ENCODE measurements around the gene OTOR.

The OTOR gene, protein sequence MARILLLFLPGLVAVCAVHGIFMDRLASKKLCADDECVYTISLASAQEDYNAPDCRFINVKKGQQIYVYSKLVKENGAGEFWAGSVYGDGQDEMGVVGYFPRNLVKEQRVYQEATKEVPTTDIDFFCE

GRCh38 chr20:16748308-16748900, at the start of gene OTOR:
Gene OTOR, plus strand, starts transcription at chr20:16748358. Its CDS starts 44 bp downstream, at chr20:16748402.
- DNase-seq, result no peak

DNA sequence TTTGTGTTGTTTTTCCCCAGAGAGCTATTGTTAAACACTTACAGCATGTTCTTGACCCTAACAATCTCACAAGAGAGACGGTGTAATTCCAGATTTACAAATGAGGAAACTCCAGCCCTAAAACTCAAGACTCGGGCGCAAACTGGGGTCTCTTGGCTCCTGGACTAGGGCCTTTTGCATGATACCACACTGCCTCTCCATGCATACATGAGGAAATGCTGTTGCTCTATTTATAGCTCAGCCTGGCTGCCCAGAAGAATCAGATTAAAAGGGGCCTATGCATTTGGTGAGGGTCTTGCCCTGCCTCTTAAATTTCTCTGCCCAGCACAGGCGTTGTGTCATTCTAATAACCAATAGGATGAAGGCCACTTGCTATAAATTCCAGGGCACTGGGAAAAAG, 48.9 kb upstream of the OTOR start:
- DNase-seq, result peak; percentile 5 to 26

GRCh38 chr20:16701296-16701695, 46.9 kb upstream of the OTOR start:
- DNase-seq, result peak; percentile 5 to 36

DNA sequence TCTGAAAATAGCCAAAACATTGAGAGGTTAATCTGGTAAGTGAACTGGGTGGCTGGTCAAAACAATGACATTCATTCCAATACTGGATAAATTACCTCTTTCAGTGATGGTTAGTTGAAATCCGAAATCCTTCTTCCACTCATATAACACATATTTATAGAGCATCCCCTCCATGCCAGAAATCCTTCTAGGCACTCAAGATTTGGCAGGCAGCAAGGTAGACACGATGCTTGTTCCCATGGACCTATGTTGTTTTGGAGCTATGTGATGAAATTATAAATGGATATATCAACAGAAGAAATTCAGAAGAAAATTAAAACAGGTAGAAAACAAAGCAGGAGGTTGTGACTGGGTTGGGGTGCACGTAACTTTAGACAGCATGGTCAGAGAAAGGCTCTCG, 44.6 kb upstream of the OTOR start:
- DNase-seq, result no peak

DNA sequence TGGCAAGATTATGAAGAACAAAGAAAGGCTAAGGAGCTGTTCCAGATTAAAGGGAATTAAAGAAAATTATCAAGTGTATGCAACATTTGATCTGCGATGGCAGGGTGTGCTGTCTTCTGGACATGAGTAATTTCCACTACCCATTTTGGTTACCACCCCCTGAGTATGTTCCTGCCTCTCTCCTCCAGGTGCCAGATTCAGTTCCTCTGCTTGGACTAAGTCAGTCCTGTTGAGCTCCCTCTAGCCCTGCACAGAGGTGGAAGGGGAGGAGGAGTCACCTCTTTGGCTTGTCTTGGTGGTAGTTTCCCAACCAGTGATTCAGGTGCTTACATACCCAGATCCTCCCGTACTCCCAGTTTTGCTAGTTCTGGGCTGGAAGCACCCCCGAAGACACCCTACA, 40.5 kb upstream of the OTOR start:
- DNase-seq, result no peak

DNA sequence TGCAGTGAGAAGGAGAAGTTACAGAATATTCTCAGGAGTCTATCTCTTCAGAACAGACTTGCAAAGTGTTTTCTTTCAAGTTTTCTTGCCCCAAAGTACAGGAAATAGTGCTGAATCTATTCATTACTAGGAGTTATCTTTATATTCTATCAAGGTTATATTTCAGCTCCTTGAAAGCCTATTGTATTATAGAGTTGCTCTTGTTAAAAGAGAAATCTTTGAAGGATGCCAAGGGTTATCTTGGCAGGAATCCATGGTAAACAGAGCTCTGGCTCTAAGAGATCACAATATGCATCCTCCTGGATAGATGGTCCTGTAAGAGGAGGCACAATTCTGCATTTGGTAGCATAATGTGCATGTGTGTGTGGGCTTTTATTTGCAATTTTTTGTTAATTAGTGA, 39.6 kb upstream of the OTOR start:
- DNase-seq, result no peak

DNA sequence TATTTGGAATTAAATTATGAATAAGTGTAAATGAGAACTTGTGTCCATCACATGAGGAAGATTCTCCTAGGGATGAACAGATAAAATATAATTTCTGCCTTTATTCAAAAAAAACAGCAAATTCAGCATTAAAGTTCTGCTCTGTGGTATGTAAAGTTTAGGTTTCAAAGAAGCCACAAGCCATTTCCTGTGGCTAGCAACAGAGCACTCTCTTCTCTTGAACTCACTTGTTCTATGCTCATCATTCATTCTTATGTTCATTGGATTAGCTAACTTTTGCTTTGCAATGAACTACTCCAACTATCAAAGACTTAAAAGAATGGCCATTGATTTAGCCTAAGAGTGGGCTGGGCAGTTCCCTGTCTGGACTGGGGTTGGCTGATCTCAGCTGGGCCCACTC, 39.1 kb upstream of the OTOR start:
- DNase-seq, result no peak

GRCh38 chr20:16710781-16711180, 37.4 kb upstream of the OTOR start:
- DNase-seq, result no peak

DNA sequence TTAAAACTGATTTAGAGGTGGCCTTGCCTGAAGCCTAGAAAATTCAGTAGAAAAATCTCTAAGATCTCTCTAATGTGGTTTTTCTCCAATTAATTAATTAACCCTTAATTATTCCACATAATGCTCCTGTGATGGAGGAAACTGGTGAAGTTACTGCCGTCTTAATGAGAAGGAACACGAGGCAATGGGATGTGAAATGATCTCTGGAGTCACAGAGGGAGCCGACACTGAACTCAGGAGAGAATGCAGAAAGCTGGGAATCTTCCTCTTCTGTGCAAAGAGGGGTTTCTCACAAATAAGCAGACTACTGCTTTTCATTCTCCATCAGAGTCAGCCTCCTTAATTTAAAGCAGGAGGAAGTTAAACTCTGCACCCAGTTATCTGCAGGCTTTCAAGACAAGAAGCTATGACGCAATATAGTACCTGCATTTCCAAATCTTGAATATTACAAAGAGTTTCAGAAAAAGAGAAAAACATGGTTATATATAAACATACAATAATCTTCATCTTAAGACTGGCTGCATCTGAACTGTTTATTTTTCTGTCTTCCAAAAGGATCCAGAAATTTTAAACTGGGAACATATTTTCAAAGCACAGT, 36.4 kb upstream of the OTOR start:
- DNase-seq, result no peak

- no peak for DNase-seq
Observed at GRCh38 chr20:16712511-16712947, 35.6 kb upstream of the OTOR start.

- DNase-seq, result no peak
Observed at GRCh38 chr20:16713066-16713465, 35.1 kb upstream of the OTOR start.

DNA sequence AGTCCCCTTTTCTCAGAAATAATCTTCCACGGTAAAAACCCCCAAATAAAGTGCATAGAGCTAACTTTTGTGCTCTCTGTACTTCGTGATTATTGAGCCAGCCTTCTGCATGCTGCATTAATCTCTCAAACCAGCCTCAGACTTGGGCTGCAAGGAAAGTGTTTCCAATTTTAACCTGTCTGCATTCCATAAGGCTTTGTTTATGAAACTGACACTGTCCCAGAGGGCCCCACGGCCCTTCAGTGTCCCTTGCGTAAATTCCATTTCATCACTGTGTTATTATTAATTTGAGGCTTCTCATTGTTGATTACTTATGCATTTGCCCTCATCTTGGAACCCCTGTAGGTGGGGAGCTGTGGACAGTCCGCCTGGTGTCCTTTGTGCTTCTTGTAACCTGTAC, 33.9 kb upstream of the OTOR start:
- DNase-seq, result no peak

DNA sequence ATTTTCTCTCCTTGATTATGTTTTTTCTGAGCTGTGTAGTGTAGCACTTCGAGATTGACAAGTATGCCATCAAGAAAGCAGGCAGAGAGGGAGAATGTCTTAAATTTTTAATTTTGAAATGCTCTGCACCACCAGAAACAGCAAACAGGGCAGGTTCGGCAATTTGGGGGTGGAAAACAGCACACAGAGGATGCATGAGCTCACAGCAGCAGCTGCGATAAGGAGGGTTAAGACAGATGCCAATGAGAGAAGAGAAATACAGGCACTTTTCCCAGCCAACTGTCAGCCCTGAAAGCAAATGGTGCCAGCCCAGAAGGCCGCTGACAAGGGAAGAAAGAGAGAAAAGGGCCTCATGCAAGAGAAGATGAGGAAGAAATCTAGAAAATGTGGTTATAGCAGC, 33.4 kb upstream of the OTOR start:
- DNase-seq, result no peak

DNA sequence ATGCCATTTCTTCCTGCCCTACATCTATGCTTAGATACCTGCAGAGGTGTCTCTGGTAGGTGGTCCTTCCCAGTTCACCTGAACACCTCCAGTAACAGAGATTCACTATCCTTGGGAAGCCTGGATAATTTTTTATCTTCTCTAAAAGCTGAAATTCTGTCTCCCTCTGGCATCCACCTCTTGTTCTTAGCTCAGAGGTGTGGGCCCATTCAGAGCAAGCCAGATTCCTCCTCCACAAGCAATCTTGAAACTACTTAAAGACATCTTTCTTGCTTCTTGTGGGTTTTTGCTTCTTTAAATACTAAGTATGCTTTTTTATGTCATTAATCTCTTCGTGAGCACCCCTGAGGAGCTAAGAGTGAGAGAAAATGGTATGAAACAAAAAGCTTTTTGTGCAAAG, 28.7 kb upstream of the OTOR start:
- DNase-seq, result no peak

DNA sequence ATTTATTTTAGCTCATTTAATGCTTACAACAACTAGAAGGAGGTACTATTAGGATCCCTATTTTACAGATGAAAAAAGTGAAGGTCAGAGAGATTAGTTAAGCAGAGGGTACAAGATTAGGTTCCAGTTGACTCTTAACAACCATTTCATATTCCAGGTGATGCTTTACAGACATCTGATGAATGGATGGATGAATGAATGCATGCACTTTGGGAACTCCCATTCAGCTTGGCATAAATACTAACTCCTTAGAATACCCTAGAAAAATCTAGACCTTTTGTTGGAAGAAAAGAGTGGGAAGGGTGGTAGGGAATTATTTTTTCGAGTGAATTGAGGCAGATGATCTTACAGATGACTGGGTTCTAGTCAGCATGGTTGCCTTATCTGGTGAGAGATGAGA, 19.1 kb upstream of the OTOR start:
- DNase-seq, result no peak

DNA sequence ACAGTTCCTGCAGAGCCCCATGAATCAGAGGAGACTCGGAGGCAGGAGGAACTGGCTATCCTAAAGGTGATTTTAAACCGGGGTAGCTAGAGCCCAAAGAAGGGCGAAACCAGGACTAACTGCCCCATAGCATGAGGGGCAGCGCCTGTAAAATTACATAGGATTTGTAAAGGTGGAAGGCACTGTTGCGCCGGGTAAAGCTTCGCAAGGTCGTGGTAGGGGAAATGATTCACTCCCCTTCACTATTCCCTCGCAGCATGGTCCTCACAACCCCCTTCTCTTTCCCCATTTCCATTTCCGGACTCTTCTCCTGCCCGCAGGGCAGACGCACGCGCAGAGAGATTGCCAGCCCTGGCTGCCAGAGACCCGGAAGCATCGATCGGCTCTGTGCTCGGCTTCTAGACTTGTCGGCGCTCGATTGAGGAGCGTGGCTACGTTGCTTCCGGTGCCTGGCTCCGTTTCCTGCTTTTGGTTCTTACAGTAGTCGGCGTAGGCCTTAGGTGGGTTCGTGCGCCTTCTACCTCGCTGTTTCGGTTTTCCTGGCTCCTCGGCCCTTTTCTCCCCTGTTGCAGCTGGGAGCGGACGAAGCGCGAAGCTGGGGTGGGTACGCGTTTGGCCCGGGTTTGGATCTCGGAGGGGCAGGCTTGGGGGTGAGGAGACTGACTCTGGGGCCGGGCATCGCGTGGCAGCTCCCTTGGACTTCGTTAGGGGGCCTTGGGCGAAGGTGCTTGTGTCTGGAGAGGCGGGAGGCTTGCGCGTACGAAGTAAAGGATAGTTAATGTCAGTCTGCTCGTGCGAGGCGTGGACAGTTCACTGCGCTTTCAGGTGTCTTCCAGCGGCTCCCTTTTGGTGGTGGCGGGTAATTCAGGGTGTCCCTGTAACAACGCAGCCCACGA, 18.3 kb upstream of the OTOR start, which contains the start of gene SNRPB2:
SNRPB2 (plus strand) TSS at position 462 of the 896 bp plus-strand sequence. CDS start 1,677 bp downstream, outside the sequence.
- DNase-seq, result peak; percentile 95 to 97

- DNase-seq, result peak; percentile 21 to 31
Observed at GRCh38 chr20:16732506-16733152, 15.5 kb upstream of the OTOR start.

DNA sequence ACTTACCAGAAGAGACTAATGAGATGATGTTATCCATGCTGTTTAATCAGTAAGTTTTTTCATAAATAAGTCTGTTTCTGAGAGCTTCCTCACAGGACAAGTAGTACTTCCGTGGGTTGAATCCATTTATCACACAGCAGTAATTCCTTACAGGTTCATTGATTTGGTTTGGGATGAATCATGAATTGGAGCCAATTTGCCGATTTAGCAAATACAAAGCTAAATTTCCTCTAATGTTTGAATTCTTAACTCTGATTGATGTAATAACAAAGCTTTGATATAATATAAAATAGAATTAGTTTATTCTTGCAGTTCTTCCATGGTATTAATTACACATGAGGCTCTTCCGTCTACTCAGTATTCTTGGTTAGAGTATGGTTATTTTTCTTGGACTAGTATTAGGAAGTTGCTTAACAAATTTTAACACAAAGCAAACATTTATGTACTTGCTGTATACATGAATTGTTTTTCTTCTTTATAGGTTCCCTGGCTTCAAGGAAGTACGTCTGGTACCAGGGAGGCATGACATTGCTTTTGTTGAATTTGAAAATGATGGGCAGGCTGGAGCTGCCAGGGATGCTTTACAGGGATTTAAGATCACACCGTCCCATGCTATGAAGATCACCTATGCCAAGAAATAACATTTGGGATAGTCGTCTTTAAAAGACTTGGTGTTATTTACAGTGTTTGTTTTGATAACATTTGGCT, 7.6 kb upstream of the OTOR start:
- DNase-seq, result no peak

DNA sequence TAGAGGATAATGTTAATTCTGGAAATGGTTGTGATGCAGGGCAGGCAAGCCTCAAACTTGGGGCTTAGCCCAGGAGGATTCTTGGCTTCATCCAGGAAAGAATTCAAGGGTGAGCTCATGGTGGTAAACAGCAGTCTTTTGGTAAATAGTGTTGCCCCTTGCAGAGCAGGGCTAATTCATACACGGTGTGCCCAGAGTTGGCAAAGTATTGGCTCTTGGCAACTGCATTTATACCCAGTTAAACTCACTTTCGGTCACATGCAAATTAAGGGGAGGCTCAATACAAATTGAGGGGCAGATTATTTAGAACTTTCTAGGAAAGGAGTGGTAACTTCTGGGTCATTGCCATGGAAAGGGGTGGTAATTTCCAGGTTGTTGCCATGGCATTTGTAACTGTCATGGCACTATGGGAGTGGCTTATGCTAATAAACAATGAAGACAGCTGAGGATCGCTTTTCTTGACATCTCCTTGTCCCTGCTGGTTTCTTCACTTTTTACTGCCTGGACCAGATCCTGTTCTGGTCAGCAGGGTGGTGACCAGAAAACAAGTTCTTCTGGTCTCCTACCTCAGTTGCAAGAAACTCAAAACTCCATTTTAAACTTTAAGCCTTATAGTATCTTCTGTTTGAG, 3.9 kb upstream of the OTOR start:
- DNase-seq, result no peak

- DNase-seq, result no peak
Observed at GRCh38 chr20:16745204-16745603, 3.0 kb upstream of the OTOR start.

DNA sequence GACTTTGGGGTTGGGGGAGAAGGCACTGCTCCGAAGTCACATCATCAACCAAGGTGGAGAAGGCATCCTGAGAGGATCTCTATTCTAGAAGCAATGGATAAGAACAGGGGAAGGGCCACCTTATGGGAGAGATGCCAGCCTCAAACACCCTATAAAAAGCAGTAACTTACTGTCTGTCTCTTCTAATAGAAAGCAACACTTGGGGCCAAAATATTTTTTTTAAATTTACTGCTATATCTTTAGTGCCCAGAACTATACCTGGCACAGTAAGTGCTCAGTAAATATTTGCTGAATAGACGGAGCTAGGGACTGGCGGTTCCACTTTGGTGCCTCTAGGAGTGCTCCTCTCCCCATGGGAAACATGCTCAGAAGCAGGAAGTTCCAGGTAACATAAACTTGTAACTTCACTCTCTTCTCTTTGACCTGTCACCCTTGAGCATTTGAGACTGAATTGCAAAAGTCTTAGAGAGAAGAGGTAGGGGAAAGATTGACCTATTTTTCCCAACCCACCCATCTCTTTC, 807 bp upstream of the OTOR start:
- no peak for DNase-seq

GRCh38 chr20:16749573-16749972, 1.4 kb downstream of the OTOR start:
- DNase-seq, result no peak

Data from Kasumi-1 (cell line).